Measurements from ENCODE around the gene SLC12A8.
"Not testable (repeated sequence)": the region's sequence is repeated elsewhere in the genome, so short reads cannot be mapped to it uniquely, and the experiment has no call there.

The SLC12A8 gene

DNA sequence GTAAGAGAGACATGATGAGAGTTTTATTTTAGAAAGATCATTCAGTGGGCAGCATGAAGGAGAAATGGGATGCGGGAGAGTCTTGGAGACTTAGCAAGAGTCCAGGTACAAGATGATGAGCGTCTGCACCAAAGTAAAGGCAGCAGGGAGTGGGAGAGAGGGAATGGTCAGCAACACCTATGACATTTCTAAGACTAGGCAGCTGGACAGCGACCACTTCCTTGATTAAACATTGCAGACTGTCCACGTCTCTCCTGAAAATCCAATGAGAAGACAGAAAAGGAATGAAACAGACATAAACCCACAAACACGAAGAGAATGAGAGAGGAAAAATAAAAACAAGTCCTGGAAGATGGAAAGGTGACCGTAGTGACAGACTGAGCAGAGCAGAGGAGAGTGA lies 110.1 kb downstream of the SLC12A8 start:
- CTCF ChIA-PET, result no interaction called here
- POLR2A ChIA-PET, result no interaction called here
- TF ChIP-seq, protein P1, sequence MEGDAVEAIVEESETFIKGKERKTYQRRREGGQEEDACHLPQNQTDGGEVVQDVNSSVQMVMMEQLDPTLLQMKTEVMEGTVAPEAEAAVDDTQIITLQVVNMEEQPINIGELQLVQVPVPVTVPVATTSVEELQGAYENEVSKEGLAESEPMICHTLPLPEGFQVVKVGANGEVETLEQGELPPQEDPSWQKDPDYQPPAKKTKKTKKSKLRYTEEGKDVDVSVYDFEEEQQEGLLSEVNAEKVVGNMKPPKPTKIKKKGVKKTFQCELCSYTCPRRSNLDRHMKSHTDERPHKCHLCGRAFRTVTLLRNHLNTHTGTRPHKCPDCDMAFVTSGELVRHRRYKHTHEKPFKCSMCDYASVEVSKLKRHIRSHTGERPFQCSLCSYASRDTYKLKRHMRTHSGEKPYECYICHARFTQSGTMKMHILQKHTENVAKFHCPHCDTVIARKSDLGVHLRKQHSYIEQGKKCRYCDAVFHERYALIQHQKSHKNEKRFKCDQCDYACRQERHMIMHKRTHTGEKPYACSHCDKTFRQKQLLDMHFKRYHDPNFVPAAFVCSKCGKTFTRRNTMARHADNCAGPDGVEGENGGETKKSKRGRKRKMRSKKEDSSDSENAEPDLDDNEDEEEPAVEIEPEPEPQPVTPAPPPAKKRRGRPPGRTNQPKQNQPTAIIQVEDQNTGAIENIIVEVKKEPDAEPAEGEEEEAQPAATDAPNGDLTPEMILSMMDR (IDR thresholded peaks at IDR 0.05; ENCODE audit: control extremely low read depth, extremely low read depth, low read depth, missing control alignments), result no peak
- no peak for DNase-seq (ENCODE audit: extremely low spot score)

DNA sequence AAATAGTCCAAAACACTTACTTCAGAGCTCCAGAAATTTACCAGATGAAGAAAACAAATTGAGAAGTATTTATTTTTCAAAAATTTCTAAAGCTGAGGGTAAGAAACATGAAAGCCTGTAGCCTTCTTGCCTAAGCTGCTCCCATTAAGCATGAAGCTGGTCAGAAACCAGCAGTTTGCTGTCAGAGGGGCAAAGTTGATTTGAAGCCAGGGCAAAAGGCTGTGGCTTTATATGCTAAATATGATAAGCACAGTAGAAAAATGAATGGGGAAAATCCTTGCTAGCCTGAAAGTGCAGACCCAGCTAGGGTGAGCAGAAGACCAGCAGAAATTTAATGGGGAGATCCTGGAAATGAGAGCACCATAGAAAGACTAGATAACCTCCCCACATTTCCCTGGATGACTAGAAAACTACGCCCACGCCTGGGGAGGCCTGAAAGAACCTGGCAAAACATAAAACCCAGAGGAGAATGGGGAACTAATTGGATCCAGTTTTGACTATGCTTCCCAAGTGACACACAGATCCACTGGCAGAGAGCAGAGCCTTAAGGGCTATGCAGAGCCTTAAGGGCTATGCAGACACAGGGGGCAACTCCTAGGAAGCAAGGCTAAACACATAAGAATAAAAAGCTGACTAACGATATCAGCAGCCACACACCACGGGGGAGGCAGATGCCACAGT lies 113.8 kb downstream of the SLC12A8 start:
- DNase-seq (ENCODE audit: extremely low spot score), result no peak
- POLR2A ChIA-PET, result interaction anchor here (0.6 kb wide), 1 partner anchor 70 kb away, joined by 4 read pairs; no protein-coding TSS in a partner anchor
- TF ChIP-seq, protein P1 (IDR thresholded peaks at IDR 0.05; ENCODE audit: control extremely low read depth, extremely low read depth, low read depth, missing control alignments), result no peak
- CTCF ChIA-PET, result interaction anchor here (0.7 to 1.8 kb wide), 3 partner anchors 9 to 198 kb away, joined by 3 to 6 read pairs (median 3); no protein-coding TSS in a partner anchor

DNA sequence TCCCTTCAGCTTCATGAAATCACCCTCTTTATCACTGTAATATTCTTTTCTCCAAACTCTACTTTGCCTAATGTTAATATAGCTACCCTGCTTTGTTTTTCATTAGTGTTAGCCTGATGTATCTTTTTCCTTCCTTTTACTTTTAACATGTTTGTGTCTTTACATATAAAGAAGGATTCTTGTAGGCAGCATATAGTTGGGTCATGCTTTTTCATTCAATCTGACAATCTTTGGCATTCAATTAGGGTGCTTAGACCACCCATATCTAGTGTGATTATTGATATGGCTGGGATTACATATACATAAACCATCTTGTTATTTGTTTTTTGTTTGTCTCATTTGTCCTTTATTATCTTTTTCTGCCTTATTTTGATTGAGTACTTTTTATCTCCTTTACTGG lies 121.9 kb downstream of the SLC12A8 start:
- TF ChIP-seq, protein P1 (IDR thresholded peaks at IDR 0.05; ENCODE audit: control extremely low read depth, extremely low read depth, low read depth, missing control alignments), result no peak
- POLR2A ChIA-PET, result no interaction called here
- CTCF ChIA-PET, result interaction anchor here (0.9 kb wide), 1 partner anchor 9 kb away, joined by 3 read pairs; no protein-coding TSS in a partner anchor
- DNase-seq (ENCODE audit: extremely low spot score), result no peak

DNA sequence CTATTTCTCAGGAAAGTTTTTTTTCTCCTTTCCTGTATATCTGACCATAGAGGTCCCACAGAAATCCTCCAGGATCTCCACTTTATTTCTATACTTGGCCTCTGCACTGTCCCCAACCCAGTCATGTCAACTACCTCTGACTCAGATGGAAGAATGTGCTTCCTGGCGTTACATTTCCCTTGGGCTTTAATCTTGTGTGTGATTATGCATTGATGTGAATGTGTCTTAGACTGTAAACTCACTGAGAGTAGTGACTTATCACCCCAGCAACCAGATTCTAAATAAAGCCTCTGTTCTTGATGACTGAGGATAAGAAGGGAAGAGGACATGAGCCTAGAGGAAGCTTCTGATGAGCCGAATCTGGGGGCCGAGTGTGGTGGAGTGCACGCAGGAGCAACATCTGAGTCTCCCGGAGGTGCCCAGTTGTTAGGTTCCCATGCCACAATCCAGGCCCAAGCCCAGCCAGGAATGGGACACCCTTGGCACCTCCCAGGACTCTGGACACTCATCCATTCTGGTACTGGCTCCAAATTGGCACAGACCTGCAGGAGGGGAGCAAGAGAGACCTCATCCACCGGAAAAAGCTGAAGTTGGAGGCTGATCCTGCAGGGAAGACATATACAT lies 124.7 kb downstream of the SLC12A8 start:
- TF ChIP-seq, protein P1 (IDR thresholded peaks at IDR 0.05; ENCODE audit: control extremely low read depth, extremely low read depth, low read depth, missing control alignments), result no peak
- DNase-seq (ENCODE audit: extremely low spot score), result no peak
- POLR2A ChIA-PET, result no interaction called here
- CTCF ChIA-PET, result no interaction called here

DNA sequence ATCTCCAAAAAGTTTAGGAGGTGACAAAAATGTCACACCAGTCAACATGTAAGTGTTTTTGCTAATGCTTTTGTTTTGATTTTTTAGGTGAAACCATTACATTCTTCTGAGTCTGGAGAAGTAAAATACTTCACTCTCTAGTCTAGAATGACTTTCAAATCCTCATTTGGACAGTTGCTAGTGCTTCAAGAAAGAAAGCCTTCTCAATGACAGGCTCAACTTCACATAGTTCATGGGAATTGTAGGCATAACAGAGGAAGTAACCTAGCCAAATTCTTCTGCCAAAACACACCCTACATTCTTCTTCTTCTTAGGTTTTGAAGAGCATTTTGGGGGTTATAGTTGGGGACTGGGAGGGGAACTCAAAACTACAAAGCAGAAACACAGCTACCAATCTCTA lies 127.4 kb downstream of the SLC12A8 start:
- ChIA-PET CTCF (interaction anchor here (2.1 kb wide), 1 partner anchor 16 kb away, joined by 5 read pairs; no protein-coding TSS in a partner anchor), POLR2A (no interaction called here)
- TF ChIP-seq, protein P1 (IDR thresholded peaks at IDR 0.05; ENCODE audit: control extremely low read depth, extremely low read depth, low read depth, missing control alignments), result no peak
- no peak for DNase-seq (ENCODE audit: extremely low spot score)

DNA sequence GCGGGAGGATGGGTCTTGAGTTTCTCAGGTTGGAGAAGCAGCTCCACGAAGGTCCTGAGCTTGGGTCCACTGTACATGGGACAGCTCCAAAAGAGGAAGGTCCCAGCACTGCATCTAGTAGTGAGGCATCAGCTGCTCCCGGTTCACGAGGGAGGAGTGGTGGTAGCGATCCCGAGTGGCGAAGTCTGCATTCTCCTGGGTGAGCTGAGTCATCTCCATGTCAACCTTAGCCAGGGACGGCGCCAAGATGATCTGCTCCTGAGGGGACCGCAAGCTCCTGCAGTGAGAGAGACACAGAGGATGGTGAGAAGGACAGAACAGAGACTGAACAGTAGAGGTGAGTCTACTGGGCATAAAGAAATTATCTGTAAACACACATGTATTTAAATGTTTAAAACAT lies 128.8 kb downstream of the SLC12A8 start:
- no peak for DNase-seq (ENCODE audit: extremely low spot score)
- TF ChIP-seq, protein P1 (IDR thresholded peaks at IDR 0.05; ENCODE audit: control extremely low read depth, extremely low read depth, low read depth, missing control alignments), result no peak
- POLR2A ChIA-PET, result no interaction called here
- CTCF ChIA-PET, result interaction anchor here (2.1 kb wide), 1 partner anchor 14 kb away, joined by 5 read pairs; no protein-coding TSS in a partner anchor

DNA sequence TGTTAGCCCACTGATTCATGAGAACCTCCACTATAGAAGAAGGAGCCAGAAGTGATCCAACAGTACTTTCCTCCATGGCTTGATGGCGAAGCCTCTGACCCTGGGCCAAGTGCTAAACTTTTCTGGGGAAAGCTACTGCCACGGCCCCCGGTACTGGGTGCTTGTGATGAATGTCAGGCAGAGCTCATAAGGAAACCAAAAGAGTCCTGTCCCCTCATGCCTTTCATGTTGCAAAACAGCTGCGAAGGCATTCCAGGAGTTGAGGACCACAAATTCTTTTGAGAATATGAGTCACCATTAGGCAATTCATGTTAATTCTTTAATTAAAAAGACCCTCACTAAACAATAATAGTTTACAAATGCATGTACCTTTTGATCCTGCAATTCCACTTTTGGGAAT lies 130.2 kb downstream of the SLC12A8 start:
- CTCF ChIA-PET, result interaction anchor here (1.8 kb wide), 1 partner anchor 19 kb away, joined by 3 read pairs; no protein-coding TSS in a partner anchor
- POLR2A ChIA-PET; DNase-seq (ENCODE audit: extremely low spot score): not testable (repeated sequence)
